A549 (cell line): ENCODE results near the gene ELAPOR2.

Source experiments
- CTCF ChIP-seq: fragments of >200 bp; sonication (Bioruptor Twin); formaldehyde crosslinking; IDR thresholded peaks from 3 replicates; pipeline ENCODE4 v1.5.1; 2016
- EHMT2 ChIP-seq: fragments of 200-600 bp; sonication (generic); IDR thresholded peaks from 2 replicates; pipeline ENCODE4 v1.6.1; 2016; ENCODE audit warnings: antibody characterized with exemption, low read depth, mild to moderate bottlenecking, moderate library complexity
- POLR2A ChIP-seq: IDR thresholded peaks from 2 replicates; pipeline ENCODE4 v1.6.1; 2012; ENCODE audit warnings: mild to moderate bottlenecking, low read length
- RAD21 ChIP-seq, 2 experiments: fragments of >200 bp in 1 of 2; sonication (Bioruptor Twin) in 1 of 2; formaldehyde crosslinking in 1 of 2; IDR thresholded peaks in 1 of 2; conservative IDR thresholded peaks in 1 of 2; 2 replicates in 1 of 2; 3 replicates in 1 of 2; pipeline ENCODE4 v1.6.1; 2012 to 2018; ENCODE audit warnings: inconsistent platforms in 1 of 2

- TF ChIP-seq POLR2A, result no peak
- no peak for TF ChIP-seq RAD21 (conservative IDR thresholded peaks at IDR 0.05 in 1 of 2, IDR thresholded peaks at IDR 0.05 in 1 of 2)
- TF ChIP-seq EHMT2, result no peak
- no peak for TF ChIP-seq CTCF
These were observed 31.6 kb downstream of the ELAPOR2 start for GRCh38 chr7:87027900-87028299.
